Stimulated activated memory B cell treated with anti-CD40 and anti-IgM and Interleukin-4, amounts not matched to agents 10 μg/mL and 1 μg/mL and 100 μg/mL, for 72 hours (primary cell): ENCODE data around the gene ZFYVE19.

Experiments
- ATAC-seq: fragments of 150-1000 bp; cut with Tn5 transposase; 2 replicates; pipeline ENCODE4 v1.10.0; 2021
- H3K27ac Mint-ChIP-seq: one replicate; pipeline ENCODE4 v1.8.0; 2022; ENCODE audit warnings: mild to moderate bottlenecking, mixed read lengths
- H3K27me3 Mint-ChIP-seq: one replicate; pipeline ENCODE4 v1.8.0; 2022; ENCODE audit warnings: mixed read lengths
- H3K36me3 Mint-ChIP-seq: one replicate; pipeline ENCODE4 v1.8.0; 2022; ENCODE audit warnings: mixed read lengths
- H3K4me1 Mint-ChIP-seq: one replicate; pipeline ENCODE4 v1.8.0; 2022; ENCODE audit warnings: mixed read lengths
- H3K4me3 Mint-ChIP-seq: one replicate; pipeline ENCODE4 v1.8.0; 2022; ENCODE audit warnings: mild to moderate bottlenecking, moderate library complexity, mixed read lengths
- H3K9me3 Mint-ChIP-seq: one replicate; pipeline ENCODE4 v1.8.0; 2022; ENCODE audit warnings: mixed read lengths

ZFYVE19 gene

GRCh38 chr15:40863660-40864270, 56.9 kb downstream of the ZFYVE19 start:
- Mint-ChIP-seq H3K27ac (no peak overlapping the region), H3K4me1 (peaks cover 10% of the 10 kb centered on the region), H3K4me3 (no peak overlapping the region), H3K36me3 (no peaks in the 10 kb centered on the region), H3K9me3 (no peaks in the 10 kb centered on the region), H3K27me3 (peaks cover 9% of the 10 kb centered on the region)
- no peak for ATAC-seq
